Rectal smooth muscle tissue (tissue), 1 donor: ENCODE results near the gene MRPS6.

Experiments
- H3K27ac ChIP-seq: one replicate; pipeline ENCODE4 v1.7.0; 2013; ENCODE audit warnings: low read depth, low read length, inconsistent platforms
- H3K27me3 ChIP-seq: one replicate; pipeline ENCODE4 v1.7.0; 2013; ENCODE audit warnings: low read length; ENCODE audit not compliant: control insufficient read depth, insufficient read depth
- H3K36me3 ChIP-seq: one replicate; pipeline ENCODE4 v1.7.0; 2013; ENCODE audit warnings: low read length; ENCODE audit not compliant: control insufficient read depth, insufficient read depth
- H3K4me1 ChIP-seq: one replicate; pipeline ENCODE4 v1.7.0; 2013; ENCODE audit warnings: low read length; ENCODE audit not compliant: control insufficient read depth, insufficient read depth
- H3K4me3 ChIP-seq: one replicate; pipeline ENCODE4 v1.7.0; 2013; ENCODE audit warnings: low read length
- H3K9ac ChIP-seq: one replicate; pipeline ENCODE4 v1.7.0; 2013; ENCODE audit warnings: low read length

Gene MRPS6

GRCh38 chr21:34073032-34073748 lies at the start of gene MRPS6, which contains the start of gene SLC5A3:
TSS of gene MRPS6 (plus strand) at chr21:34073578. CDS start at chr21:34073701, 123 bp downstream.
TSS of gene SLC5A3 (plus strand) at chr21:34073578. CDS start at chr21:34095199, 21,621 bp downstream.
- H3K4me3 ChIP-seq = peak within 1 kb of the TSS; percentile 95
- H3K4me1 ChIP-seq = peaks cover 15% of the 10 kb centered on the region
- H3K27ac ChIP-seq = peak within 1 kb of the TSS; percentile 86
- no peaks in the 10 kb centered on the region for H3K36me3 ChIP-seq
- H3K27me3 ChIP-seq = no peaks in the 10 kb centered on the region
- peak within 1 kb of the TSS; percentile 73 for H3K9ac ChIP-seq

GRCh38 chr21:34023691-34024373 lies 49.5 kb upstream of the MRPS6 start:
- no peaks in the 10 kb centered on the region for H3K27me3 ChIP-seq
- H3K4me1 ChIP-seq = peaks cover 15% of the 10 kb centered on the region
- H3K27ac ChIP-seq = no peak overlapping the region
- H3K4me3 ChIP-seq = no peak overlapping the region
- H3K9ac ChIP-seq = no peak overlapping the region
- H3K36me3 ChIP-seq = no peaks in the 10 kb centered on the region

- Histone ChIP-seq H3K27ac (no peak overlapping the region), H3K9ac (no peak overlapping the region), H3K4me1 (peaks cover 15% of the 10 kb centered on the region), H3K27me3 (no peaks in the 10 kb centered on the region), H3K4me3 (no peak overlapping the region), H3K36me3 (no peaks in the 10 kb centered on the region)
Measured at GRCh38 chr21:34024374-34024693, 49.0 kb upstream of the MRPS6 start.

GRCh38 chr21:34027721-34028461 lies 45.5 kb upstream of the MRPS6 start:
- Histone ChIP-seq H3K4me1 (peaks cover 12% of the 10 kb centered on the region), H3K36me3 (no peaks in the 10 kb centered on the region), H3K27me3 (no peaks in the 10 kb centered on the region), H3K27ac (no peak overlapping the region), H3K4me3 (no peak overlapping the region), H3K9ac (no peak overlapping the region)

- H3K9ac ChIP-seq = no peak overlapping the region
- H3K27ac ChIP-seq = no peak overlapping the region
- peaks cover 2% of the 10 kb centered on the region for H3K4me1 ChIP-seq
- H3K27me3 ChIP-seq = no peaks in the 10 kb centered on the region
- H3K4me3 ChIP-seq = no peak overlapping the region
- H3K36me3 ChIP-seq = no peaks in the 10 kb centered on the region
Measured at GRCh38 chr21:34029743-34030528, 43.4 kb upstream of the MRPS6 start.

GRCh38 chr21:34031835-34032370 lies 41.5 kb upstream of the MRPS6 start:
- H3K27ac ChIP-seq = no peak overlapping the region
- no peaks in the 10 kb centered on the region for H3K4me1 ChIP-seq
- no peaks in the 10 kb centered on the region for H3K36me3 ChIP-seq
- no peak overlapping the region for H3K4me3 ChIP-seq
- H3K27me3 ChIP-seq = no peaks in the 10 kb centered on the region
- H3K9ac ChIP-seq = no peak overlapping the region

- Histone ChIP-seq H3K4me1 (no peaks in the 10 kb centered on the region), H3K27ac (no peak overlapping the region)
Measured at GRCh38 chr21:34034369-34035014, 38.9 kb upstream of the MRPS6 start.

GRCh38 chr21:34035619-34036354 lies 37.6 kb upstream of the MRPS6 start:
- no peak overlapping the region for H3K4me3 ChIP-seq
- H3K27ac ChIP-seq = no peak overlapping the region
- H3K9ac ChIP-seq = no peak overlapping the region
- H3K36me3 ChIP-seq = no peaks in the 10 kb centered on the region
- H3K27me3 ChIP-seq = no peaks in the 10 kb centered on the region
- H3K4me1 ChIP-seq = no peaks in the 10 kb centered on the region

More at GRCh38 chr21:34034369-34035014, 38.9 kb upstream of the MRPS6 start:
- Histone ChIP-seq H3K9ac (no peak overlapping the region), H3K4me3 (no peak overlapping the region), H3K36me3 (no peaks in the 10 kb centered on the region), H3K27me3 (no peaks in the 10 kb centered on the region)

- Histone ChIP-seq H3K27ac (no peak overlapping the region), H3K4me1 (no peaks in the 10 kb centered on the region), H3K27me3 (no peaks in the 10 kb centered on the region), H3K36me3 (no peaks in the 10 kb centered on the region), H3K4me3 (no peak overlapping the region), H3K9ac (no peak overlapping the region)
Measured at GRCh38 chr21:34037009-34037795, 36.2 kb upstream of the MRPS6 start.

- no peaks in the 10 kb centered on the region for H3K36me3 ChIP-seq
- H3K9ac ChIP-seq = no peak overlapping the region
- no peak overlapping the region for H3K27ac ChIP-seq
- H3K4me1 ChIP-seq = no peaks in the 10 kb centered on the region
- H3K4me3 ChIP-seq = no peak overlapping the region
- no peaks in the 10 kb centered on the region for H3K27me3 ChIP-seq
Measured at GRCh38 chr21:34039678-34040382, 33.5 kb upstream of the MRPS6 start.
